Measurements from ENCODE around the gene MAMDC2. TPM values are rescaled to one million over a fixed set of nuclear protein-coding genes. Genes with fewer than 3 reads are reported as not detected.
"Not testable (repeated sequence)": the region's sequence is repeated elsewhere in the genome, so short reads cannot be mapped to it uniquely, and the experiment has no call there.

The MAMDC2 gene
- total RNA-seq, 2 experiments from 2014 or later = not detected

GRCh38 chr9:70229579-70229978 lies 185.9 kb downstream of the MAMDC2 start:
- POLR2A ChIA-PET = no interaction called here
- no peak for TF ChIP-seq CTCF (IDR thresholded peaks at IDR 0.05)
- no peak overlapping the region for H3K27ac Mint-ChIP-seq
- H3K4me1 Mint-ChIP-seq (ENCODE audit: low read depth) = no peaks in the 10 kb centered on the region
- H3K27me3 Mint-ChIP-seq = no peaks in the 10 kb centered on the region
- CTCF ChIA-PET = interaction anchor here (1.5 kb wide), 1 partner anchor 11 kb away, joined by 4 read pairs; no protein-coding TSS in a partner anchor
- intact Hi-C loops (cut with micrococcal nuclease) = no loop called here
- H3K9me3 Mint-ChIP-seq = no peaks in the 10 kb centered on the region
- peaks cover 2% of the 10 kb centered on the region for H3K36me3 Mint-ChIP-seq (ENCODE audit: low read depth)
- DNase-seq (no peak), ATAC-seq (no peak)
- H3K4me3 Mint-ChIP-seq = no peak overlapping the region

DNA sequence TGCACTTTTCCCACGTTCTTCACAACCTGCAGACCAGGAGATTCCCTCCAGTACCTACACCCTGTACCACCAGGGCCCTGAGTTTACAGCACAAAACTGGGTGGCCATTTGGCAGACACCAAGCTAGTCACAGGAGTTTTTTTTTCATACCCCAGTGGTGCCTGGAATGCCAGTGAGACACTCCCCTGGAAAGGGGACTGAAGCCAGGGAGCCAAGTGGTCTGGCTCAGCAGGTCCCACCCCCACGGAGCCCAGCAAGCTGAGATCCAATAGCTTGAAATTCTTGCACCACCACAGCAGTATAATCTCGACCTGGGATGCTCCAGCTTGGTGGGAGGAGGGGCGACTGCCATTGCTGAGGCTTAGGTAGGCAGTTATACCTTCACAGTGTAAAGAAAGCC lies 188.8 kb downstream of the MAMDC2 start:
- ATAC-seq (no peak), DNase-seq (no peak)
- TF ChIP-seq CTCF (IDR thresholded peaks at IDR 0.05) = no peak
- Mint-ChIP-seq H3K4me1 (ENCODE audit: low read depth) (no peaks in the 10 kb centered on the region), H3K9me3 (no peaks in the 10 kb centered on the region), H3K27ac (no peak overlapping the region), H3K36me3 (ENCODE audit: low read depth) (peaks cover 4% of the 10 kb centered on the region), H3K4me3 (no peak overlapping the region), H3K27me3 (no peaks in the 10 kb centered on the region)
- ChIA-PET POLR2A (no interaction called here), CTCF (no interaction called here)
- intact Hi-C loops (cut with micrococcal nuclease) = no loop called here

DNA sequence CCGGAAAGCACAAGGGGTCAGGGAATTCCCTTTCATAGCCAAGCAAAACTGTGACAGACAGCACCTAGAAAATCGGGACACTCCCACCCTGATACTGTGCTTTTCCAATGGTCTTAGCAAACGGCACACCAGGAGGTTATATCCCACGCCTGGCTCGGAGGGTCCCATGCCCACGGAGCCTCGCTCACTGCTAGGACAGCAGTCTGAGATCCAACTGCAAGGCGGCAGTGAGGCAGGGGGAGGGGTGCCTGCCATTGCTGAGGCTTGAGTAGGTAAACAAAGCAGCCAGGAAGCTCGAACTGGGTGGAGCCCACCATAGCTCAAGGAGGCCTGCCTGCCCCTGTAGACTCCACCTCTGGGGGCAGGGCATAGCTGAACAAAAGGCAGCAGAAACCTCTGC lies 190.6 kb downstream of the MAMDC2 start:
- POLR2A ChIA-PET; H3K9me3 Mint-ChIP-seq; H3K27ac Mint-ChIP-seq; CTCF ChIA-PET; DNase-seq; intact Hi-C loops (cut with micrococcal nuclease); H3K4me1 Mint-ChIP-seq (ENCODE audit: low read depth); ATAC-seq; H3K36me3 Mint-ChIP-seq (ENCODE audit: low read depth); H3K4me3 Mint-ChIP-seq; H3K27me3 Mint-ChIP-seq: not testable (repeated sequence)

GRCh38 chr9:70245952-70246351 lies 202.3 kb downstream of the MAMDC2 start:
- H3K36me3 Mint-ChIP-seq (ENCODE audit: low read depth); ATAC-seq; H3K27ac Mint-ChIP-seq; DNase-seq; POLR2A ChIA-PET; H3K4me1 Mint-ChIP-seq (ENCODE audit: low read depth); CTCF ChIA-PET; H3K4me3 Mint-ChIP-seq; H3K9me3 Mint-ChIP-seq; intact Hi-C loops (cut with micrococcal nuclease); H3K27me3 Mint-ChIP-seq: not testable (repeated sequence)

- no peaks in the 10 kb centered on the region for H3K9me3 Mint-ChIP-seq
- DNase-seq = no peak
- H3K27me3 Mint-ChIP-seq = peaks cover 2% of the 10 kb centered on the region
- no peak for TF ChIP-seq CTCF (IDR thresholded peaks at IDR 0.05)
- H3K36me3 Mint-ChIP-seq (ENCODE audit: low read depth) = no peaks in the 10 kb centered on the region
- H3K4me1 Mint-ChIP-seq (ENCODE audit: low read depth) = peaks cover 3% of the 10 kb centered on the region
- ChIA-PET POLR2A (interaction anchor here (0.6 kb wide), 1 partner anchor 90 kb away, joined by 3 read pairs; no protein-coding TSS in a partner anchor), CTCF (no interaction called here)
- ATAC-seq = no peak
- H3K27ac Mint-ChIP-seq = no peak overlapping the region
- H3K4me3 Mint-ChIP-seq = no peak overlapping the region
- intact Hi-C loops (cut with micrococcal nuclease) = no loop called here
These were observed 206.6 kb downstream of the MAMDC2 start for GRCh38 chr9:70250221-70250620.

- Mint-ChIP-seq H3K9me3 (no peaks in the 10 kb centered on the region), H3K27ac (no peak overlapping the region), H3K27me3 (peaks cover 1% of the 10 kb centered on the region), H3K4me3 (no peak overlapping the region), H3K4me1 (ENCODE audit: low read depth) (peaks cover 25% of the 10 kb centered on the region), H3K36me3 (ENCODE audit: low read depth) (peaks cover 11% of the 10 kb centered on the region)
- POLR2A ChIA-PET = no interaction called here
- ATAC-seq = no peak
- no peak for TF ChIP-seq CTCF (IDR thresholded peaks at IDR 0.05)
- CTCF ChIA-PET = interaction anchor here (1.7 kb wide), 1 partner anchor 347 kb away, joined by 5 read pairs; no protein-coding TSS in a partner anchor
- no peak for DNase-seq
- intact Hi-C loops (cut with micrococcal nuclease) = no loop called here
These were observed 211.8 kb downstream of the MAMDC2 start for GRCh38 chr9:70255486-70255885.

Data from activated CD8-positive, alpha-beta T cell treated with anti-CD3 and anti-CD28 coated beads for 36 hours (primary cell).